HG03196 (cell line): Measurements from ENCODE around the gene NBEAL2.

ENCODE experiments used
- ATAC-seq: cut with Tn5 transposase; IDR thresholded peaks from one replicate; pipeline ENCODE4 v1.9.1; 2021; ENCODE audit not compliant: unreplicated experiment

The NBEAL2 gene

DNA sequence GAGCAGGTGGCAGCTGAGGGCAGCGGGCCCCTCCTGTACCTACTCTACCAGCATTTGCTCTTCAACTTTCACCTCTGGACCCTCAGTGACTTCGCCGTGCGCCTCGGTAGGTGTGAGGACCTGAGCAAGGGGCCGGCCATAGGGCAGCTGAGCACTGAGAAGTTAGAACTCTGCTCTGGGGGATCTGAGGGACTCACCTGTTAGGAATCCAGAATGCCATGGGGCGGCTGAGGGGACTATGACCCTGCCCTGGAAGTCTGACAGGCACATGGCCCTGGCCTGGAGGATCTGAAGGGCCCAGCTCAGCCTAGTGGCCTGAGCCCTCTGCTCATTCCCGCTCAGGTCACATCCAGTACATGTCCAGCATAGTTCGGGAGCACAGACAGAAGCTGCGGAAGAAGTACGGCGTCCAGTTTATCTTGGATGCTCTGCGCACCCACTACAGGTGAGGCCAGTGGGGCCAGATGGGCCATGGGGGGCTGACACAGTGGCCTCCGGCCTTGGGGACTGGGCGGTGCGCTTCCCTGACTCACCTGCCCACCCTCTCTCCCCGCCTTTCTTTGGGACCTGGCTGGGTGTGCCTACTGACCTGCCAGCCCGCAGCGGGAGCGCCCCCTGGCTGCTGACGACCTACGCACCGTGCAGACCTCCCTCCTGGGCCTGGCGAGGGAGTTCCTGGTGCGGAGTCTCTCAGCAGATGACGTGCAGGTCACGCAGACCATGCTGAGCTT lies 18.8 kb downstream of the NBEAL2 start:
- no peak for ATAC-seq

DNA sequence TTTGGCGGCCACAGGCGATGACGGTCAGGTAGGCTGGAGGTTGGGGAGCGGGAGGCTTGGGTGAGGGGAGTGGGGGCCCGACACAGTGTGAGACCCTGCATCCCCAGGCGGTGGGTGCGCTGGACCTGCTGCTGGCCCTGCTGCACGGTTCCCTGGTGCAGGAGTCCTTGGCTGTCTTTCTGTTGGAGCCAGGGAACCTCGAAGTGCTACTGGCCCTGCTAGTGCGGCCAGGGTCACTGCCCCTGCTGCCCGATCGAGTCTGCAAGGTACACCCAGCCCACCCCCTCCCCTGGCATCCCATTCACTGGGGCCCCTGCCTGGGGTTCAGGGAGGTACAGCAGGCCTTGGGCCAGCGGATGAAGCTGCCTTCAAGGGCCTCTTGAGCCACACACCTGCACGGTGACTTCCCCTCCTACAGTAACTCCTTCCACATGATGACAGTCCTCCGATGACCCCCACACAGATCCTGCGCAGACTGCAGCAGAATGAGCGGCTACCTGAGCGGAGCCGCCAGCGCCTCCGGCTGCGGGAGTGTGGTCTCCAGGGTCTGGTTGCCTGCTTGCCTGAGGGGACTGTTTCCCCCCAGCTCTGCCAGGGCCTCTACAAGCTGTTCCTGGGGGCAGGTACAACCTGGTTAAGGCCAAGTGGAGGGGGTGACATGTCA lies 19.5 kb downstream of the NBEAL2 start:
- ATAC-seq: no peak

DNA sequence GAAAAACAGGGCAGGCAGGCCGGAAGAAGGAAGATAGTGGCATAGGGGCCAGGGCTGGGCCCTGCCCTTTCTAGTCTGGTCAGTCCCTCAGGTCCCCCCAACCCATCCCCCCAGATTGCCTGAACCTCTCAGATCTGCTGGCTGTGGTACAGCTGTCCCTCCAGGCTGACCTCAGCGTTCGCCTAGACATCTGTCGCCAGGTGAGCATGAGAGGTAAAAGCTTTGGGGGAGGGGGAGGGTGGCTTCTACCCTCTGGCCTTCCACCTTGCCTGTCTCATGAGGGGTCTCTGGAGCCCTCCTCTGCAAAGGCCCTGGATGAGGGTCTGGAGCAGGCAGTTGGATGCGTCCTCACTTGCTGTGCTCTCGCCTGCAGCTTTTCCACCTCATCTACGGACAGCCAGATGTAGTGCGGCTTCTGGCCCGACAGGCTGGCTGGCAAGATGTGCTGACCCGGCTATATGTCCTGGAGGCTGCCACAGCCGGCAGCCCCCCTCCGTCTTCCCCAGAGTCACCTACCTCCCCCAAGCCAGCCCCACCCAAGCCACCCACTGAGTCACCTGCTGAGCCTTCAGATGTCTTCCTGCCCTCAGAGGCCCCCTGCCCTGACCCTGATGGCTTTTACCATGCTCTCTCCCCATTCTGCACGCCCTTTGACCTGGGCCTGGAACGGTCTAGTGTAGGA lies 20.2 kb downstream of the NBEAL2 start:
- no peak for ATAC-seq

DNA sequence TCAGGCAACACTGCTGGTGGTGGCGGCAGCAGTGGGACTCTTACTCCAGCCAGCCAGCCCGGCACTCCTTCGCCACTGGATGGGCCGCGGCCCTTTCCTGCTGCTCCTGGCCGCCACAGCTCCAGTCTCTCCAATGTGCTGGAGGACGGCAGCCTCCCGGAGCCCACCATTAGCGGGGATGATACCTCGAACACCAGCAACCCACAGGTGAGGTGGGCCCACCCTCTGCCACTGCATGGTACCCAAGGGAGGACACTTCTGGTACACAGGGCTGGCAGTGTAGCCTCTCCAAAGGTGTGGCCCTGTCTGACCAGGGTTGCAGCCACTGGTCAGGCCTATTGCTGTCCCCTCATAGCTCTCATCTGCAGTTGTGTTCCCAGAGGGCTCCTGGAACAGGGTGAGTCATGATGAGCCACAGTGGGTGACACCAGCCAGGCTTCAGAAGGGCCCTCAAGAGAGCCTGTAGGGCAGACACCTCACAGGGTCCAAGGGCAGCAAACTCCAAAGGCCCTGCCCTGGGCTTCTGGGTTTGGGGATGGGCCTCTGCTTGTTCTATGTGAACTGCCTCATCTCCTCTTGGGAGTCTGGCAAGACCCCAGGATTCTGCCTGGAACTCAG lies 20.8 kb downstream of the NBEAL2 start:
- ATAC-seq: no peak

DNA sequence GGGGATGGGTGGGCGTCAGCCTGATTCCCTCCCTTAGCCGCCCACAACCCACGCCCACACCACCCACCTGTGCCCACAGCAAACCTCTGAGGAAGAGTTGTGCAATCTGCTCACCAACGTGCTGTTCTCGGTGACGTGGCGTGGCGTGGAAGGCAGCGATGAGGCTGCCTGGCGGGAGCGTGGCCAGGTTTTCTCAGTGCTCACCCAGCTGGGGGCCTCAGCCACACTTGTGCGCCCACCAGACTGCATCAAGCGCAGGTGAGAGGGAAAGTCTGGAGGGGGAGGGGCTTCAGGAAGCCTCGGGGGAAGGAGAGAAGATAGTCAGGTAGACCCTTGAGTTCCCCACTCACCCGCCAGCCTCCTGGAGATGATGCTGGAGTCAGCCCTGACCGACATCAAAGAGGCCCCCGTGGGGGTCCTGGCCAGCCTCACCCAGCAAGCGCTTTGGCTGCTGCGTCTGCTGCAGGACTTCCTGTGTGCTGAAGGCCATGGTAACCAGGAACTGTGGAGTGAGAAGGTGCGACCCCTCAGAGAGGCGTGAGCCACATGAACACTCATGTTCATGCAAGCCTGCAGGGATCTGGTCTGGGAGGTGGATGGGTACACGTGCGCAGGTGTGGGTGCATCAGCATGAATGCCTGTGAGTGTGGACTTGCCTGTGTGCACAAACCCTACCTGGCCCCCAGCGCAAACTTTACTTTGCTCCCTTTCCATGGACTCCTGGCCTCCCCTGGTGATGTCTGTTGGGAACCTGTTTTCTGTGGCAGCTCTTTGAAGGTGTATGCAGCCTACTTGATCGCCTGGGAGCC lies 21.7 kb downstream of the NBEAL2 start:
- ATAC-seq: no peak

DNA sequence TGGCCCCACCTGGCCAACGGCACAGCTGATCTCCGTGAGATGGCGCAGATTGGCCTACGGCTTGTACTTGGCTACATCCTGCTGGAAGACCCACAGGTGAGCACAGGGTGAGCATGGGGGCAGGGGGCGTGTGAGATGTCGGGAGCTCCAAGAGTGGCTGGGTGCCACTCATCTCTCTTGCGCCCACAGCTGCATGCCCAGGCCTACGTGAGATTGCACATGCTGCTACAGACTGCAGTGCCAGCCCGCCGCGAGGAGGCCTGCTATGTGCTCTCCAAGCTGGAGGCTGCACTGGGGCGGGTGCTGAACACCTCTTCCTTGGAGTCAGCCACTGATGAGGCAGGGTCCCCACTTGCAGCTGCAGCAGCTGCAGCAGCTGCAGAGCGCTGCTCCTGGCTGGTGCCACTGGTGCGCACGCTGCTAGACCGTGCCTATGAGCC lies 22.3 kb downstream of the NBEAL2 start:
- no peak for ATAC-seq

DNA sequence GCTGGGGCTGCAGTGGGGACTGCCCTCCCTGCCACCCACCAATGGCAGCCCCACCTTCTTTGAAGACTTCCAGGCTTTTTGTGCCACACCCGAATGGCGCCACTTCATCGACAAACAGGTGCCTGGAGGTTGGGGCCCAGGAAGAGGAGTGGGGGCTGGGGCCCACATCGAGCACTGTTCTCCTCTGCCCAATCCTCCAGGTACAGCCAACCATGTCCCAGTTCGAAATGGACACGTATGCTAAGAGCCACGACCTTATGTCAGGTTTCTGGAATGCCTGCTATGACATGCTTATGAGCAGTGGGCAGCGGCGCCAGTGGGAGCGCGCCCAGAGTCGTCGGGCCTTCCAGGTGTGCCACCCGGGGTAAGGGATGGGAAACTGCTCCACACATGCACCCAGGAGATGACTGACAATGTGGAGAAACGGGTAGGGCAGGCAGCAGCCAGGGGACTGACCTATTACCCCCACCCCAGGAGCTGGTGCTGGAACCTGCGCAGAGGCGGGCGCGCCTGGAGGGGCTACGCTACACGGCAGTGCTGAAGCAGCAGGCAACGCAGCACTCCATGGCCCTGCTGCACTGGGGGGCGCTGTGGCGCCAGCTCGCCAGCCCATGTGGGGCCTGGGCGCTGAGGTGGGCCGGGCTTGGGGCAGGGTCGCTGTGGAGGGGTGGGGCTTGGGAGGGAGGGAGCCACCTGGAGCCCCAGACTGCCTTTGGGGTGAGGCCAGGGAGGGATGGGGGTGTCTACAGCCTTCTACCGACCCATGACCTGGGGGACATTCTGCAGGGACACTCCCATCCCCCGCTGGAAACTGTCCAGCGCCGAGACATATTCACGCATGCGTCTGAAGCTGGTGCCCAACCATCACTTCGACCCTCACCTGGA lies 22.9 kb downstream of the NBEAL2 start:
- ATAC-seq: no peak

DNA sequence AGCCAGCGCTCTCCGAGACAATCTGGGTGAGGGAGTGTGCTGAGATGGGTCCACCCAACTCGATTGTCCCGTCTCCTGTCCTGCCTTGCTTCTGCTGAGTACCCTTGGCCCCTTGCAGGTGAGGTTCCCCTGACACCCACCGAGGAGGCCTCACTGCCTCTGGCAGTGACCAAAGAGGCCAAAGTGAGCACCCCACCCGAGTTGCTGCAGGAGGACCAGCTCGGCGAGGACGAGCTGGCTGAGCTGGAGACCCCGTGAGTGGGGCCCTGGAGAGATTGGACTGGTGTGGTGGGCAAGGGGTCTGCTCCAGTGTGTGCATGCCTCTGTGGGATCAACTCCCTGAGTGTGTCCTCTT lies 23.6 kb downstream of the NBEAL2 start:
- ATAC-seq: no peak

DNA sequence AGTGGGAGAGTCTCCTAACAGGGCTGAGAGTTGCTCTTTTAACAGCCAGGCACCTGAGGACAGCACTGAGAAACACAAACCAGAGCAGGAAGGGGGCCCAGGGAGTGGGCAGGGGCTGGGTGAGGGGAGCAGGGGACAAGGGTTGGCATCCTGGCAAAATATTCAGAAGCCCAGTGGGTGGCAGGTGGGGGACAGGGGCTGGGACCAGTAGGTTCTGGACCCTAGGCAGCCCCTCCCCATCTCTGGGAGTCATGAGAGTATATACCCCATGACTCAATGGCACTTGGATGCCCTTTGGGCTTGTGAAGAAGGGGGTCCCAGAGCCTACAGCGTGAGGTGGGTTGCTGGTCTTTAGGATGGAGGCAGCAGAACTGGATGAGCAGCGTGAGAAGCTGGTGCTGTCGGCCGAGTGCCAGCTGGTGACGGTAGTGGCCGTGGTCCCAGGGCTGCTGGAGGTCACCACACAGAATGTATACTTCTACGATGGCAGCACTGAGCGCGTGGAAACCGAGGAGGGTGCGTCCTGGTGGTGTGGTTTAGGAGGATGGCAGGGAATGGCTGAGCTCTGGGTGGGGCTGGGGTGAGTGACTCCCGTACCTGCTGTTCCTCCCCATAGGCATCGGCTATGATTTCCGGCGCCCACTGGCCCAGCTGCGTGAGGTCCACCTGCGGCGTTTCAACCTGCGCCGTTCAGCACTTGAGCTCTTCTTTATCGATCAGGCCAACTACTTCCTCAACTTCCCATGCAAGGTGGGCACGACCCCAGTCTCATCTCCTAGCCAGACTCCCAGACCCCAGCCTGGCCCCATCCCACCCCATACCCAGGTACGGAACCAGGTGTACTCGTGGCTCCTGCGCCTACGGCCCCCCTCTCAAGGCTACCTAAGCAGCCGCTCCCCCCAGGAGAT lies 24.2 kb downstream of the NBEAL2 start:
- ATAC-seq: no peak

DNA sequence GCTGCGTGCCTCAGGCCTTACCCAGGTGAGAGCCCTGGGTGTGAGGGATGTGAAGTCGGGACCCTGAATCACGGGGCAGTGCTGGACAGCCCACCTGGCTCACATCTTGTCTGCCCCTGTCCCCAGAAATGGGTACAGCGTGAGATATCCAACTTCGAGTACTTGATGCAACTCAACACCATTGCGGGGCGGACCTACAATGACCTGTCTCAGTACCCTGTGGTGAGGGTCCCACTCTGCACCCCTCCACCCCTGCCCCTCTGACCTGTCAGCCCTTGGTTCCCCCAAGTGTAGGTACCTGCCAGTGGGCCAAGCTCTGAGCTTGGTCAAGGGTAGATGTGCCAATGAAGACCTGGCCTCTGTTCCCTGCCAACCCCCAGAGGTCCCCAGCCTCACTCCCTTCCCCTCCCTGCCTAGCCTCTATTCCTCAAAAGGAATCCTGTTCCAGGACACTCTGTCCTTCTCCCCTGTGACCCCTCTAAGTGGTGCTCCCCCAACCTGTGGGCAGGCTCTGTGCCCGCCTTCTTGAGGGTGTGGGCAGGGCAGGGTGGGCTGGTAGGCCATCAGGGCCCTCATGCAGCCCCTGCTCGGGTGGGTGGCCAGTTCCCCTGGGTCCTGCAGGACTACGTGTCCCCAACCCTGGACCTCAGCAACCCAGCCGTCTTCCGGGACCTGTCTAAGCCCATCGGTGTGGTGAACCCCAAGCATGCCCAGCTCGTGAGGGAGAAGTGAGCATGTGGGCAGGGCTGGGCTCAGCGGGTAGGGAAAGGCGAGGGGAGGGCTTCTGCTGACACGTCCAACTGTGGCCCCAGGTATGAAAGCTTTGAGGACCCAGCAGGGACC lies 25.1 kb downstream of the NBEAL2 start:
- ATAC-seq: no peak

DNA sequence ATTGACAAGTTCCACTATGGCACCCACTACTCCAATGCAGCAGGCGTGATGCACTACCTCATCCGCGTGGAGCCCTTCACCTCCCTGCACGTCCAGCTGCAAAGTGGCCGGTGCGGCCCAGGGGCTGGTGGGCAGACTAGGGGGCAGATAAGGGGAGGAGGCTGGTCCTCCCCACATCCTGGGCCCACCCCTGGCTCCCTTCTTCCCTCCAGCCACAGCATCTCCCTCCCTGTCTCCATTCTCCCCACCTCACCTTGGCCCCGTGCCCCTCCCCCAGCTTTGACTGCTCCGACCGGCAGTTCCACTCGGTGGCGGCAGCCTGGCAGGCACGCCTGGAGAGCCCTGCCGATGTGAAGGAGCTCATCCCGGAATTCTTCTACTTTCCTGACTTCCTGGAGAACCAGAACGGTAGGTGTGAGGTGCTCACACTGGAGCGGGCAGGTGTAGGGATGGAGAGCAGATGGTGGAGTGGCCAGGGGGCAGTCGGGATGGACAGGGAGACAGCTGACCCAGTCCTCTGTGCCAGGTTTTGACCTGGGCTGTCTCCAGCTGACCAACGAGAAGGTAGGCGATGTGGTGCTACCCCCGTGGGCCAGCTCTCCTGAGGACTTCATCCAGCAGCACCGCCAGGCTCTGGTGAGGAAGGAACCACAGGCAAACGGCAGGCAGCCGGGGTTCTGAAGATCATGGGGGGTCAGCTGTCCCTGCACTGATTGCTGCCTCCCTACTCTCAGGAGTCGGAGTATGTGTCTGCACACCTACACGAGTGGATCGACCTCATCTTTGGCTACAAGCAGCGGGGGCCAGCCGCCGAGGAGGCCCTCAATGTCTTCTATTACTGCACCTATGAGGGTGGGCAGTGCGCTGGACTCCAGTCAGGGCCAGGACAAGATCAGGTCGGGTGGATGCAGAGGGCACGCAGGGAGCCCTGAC lies 26.0 kb downstream of the NBEAL2 start:
- ATAC-seq: no peak

DNA sequence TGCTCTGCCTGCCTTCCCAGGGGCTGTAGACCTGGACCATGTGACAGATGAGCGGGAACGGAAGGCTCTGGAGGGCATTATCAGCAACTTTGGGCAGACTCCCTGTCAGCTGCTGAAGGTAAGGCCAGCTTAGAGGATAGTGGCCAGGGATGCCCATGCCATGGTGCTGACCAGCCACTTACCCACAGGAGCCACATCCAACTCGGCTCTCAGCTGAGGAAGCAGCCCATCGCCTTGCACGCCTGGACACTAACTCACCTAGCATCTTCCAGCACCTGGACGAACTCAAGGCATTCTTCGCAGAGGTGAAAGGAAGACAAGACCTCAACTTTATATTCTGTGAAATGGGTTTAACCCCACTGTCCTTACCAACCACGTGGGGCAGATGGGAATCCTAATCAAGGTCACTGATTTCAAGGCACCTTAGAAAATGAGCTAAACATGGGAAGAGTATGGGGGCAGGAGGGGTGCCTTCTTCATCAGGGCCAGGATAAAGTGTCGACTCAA lies 26.7 kb downstream of the NBEAL2 start:
- no peak for ATAC-seq

DNA sequence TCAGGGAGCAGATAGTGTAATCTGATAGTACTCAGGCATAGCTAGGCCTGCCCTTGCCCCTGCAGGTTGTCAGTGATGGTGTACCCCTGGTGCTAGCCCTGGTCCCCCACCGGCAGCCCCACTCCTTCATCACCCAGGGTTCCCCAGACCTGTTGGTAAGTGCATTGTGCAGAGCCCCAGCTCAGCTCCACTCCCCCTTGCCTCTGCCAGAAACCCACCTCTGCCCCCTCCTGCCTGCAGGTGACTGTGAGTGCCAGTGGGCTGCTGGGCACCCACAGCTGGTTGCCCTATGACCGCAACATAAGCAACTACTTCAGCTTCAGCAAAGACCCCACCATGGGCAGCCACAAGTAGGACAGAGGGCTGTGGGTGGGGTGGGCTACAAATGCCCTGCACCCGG lies 27.5 kb downstream of the NBEAL2 start:
- ATAC-seq: no peak

DNA sequence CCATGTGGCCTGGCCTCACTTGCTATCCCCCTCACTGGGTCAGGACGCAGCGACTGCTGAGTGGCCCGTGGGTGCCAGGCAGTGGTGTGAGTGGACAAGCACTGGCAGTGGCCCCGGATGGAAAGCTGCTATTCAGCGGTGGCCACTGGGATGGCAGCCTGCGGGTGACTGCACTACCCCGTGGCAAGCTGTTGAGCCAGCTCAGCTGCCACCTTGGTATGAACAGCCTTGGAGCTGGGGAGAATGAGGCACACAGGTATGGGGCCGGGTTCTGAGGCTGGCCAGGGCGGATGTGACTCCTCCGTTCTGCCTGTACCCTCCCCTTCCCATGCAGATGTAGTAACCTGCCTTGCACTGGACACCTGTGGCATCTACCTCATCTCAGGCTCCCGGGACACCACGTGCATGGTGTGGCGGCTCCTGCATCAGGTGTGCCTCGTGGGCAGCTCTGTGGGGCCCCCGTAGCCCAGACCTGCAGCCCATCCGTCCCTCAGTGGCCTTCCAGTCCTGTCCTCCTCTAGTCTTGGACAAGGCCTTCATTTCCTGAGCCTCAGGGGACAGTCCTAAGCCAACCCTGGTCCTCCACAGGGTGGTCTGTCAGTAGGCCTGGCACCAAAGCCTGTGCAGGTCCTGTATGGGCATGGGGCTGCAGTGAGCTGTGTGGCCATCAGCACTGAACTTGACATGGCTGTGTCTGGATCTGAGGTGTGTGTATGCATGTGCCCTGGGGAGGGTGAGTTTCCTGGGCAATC lies 28.2 kb downstream of the NBEAL2 start:
- ATAC-seq: no peak

DNA sequence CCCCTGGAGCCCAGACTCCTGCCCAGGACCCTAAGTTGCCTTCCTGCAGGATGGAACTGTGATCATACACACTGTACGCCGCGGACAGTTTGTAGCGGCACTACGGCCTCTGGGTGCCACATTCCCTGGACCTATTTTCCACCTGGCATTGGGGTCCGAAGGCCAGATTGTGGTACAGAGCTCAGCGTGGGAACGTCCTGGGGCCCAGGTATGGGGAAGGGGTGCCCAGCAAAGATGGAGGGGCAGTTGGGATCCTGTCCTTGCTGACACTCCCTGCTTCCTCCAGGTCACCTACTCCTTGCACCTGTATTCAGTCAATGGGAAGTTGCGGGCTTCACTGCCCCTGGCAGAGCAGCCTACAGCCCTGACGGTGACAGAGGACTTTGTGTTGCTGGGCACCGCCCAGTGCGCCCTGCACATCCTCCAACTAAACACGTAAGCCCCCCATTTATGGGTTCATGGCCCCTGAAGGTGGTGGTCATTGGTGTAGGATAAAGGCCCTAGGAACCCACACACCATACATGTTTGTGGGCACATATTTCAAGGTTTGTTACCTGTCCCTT lies 28.8 kb downstream of the NBEAL2 start:
- ATAC-seq: no peak

DNA sequence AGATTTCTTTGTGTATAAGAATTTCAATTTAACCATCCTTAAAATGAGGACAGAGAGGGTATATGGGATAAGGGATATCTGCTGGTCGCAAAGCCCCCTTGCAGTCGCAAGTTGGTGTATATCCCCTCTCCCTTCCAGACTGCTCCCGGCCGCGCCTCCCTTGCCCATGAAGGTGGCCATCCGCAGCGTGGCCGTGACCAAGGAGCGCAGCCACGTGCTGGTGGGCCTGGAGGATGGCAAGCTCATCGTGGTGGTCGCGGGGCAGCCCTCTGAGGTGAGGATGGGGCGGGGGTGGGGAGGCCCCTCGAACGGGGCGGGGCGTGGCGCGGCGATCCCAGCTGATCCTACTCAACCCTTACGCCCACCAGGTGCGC lies 29.4 kb downstream of the NBEAL2 start:
- no peak for ATAC-seq
